Fibroblast of pulmonary artery (primary cell): ENCODE results near the gene PLEKHJ1.
A peak's percentile ranks its signal among the peaks of the same experiment; 100 is the strongest.
"Not testable (repeated sequence)": the region's sequence is repeated elsewhere in the genome, so short reads cannot be mapped to it uniquely, and the experiment has no call there.

Experiments
- DNase-seq: peaks from one replicate; pipeline ENCODE4 v3.0.0-alpha.2; 2010; ENCODE audit warnings: low read depth
- H3K4me3 ChIP-seq: replicated peaks from 2 replicates; pipeline ENCODE4 v1.5.1; 2011; ENCODE audit warnings: low read depth, mild to moderate bottlenecking, control low read depth, low read length, moderate library complexity
- CTCF ChIP-seq: IDR thresholded peaks from 2 replicates; pipeline ENCODE4 v1.5.1; 2011; ENCODE audit warnings: mild to moderate bottlenecking, control low read depth, low read length, inconsistent platforms; ENCODE audit errors: missing control alignments

The PLEKHJ1 gene

GRCh38 chr19:2210206-2210605, 25.9 kb downstream of the PLEKHJ1 start:
- DNase-seq: no peak
- no peak for TF ChIP-seq CTCF
- H3K4me3 ChIP-seq: no peak overlapping the region

- H3K4me3 ChIP-seq: no peak overlapping the region
- DNase-seq: no peak
- no peak for TF ChIP-seq CTCF
These were observed 26.7 kb downstream of the PLEKHJ1 start for GRCh38 chr19:2209408-2209807.

GRCh38 chr19:2208975-2209374, 27.2 kb downstream of the PLEKHJ1 start:
- DNase-seq: no peak
- no peak for TF ChIP-seq CTCF
- no peak overlapping the region for H3K4me3 ChIP-seq

- H3K4me3 ChIP-seq: no peak overlapping the region
- peak; percentile 26 for TF ChIP-seq CTCF
- peak; percentile 61 for DNase-seq
These were observed 27.9 kb downstream of the PLEKHJ1 start for GRCh38 chr19:2207991-2208860.

GRCh38 chr19:2207008-2207407, 29.1 kb downstream of the PLEKHJ1 start:
- TF ChIP-seq CTCF: no peak
- H3K4me3 ChIP-seq: no peak overlapping the region
- DNase-seq: no peak

- H3K4me3 ChIP-seq: no peak overlapping the region
- no peak for TF ChIP-seq CTCF
- DNase-seq: no peak
These were observed 33.8 kb downstream of the PLEKHJ1 start for GRCh38 chr19:2202366-2202765.

GRCh38 chr19:2201473-2202148, 34.5 kb downstream of the PLEKHJ1 start:
- TF ChIP-seq CTCF: no peak
- no peak overlapping the region for H3K4me3 ChIP-seq
- no peak for DNase-seq

GRCh38 chr19:2200624-2201294, 35.4 kb downstream of the PLEKHJ1 start:
- not testable (repeated sequence) for H3K4me3 ChIP-seq, DNase-seq
